H9 (cell line): Measurements from ENCODE around the gene SPSB3. TPM values are rescaled to one million over a fixed set of nuclear protein-coding genes. Genes with fewer than 3 reads are reported as not detected.

Source experiments
- DNase-seq: peaks from one replicate; pipeline ENCODE4 v3.0.0-alpha.2; 2017
- H2AFZ ChIP-seq: one replicate; pipeline ENCODE4 v1.6.1; 2013; ENCODE audit warnings: mild to moderate bottlenecking, low read length, control low read depth, moderate library complexity
- H2AK5ac ChIP-seq: 2 replicates; pipeline ENCODE4 v1.6.1; 2013; ENCODE audit warnings: low read length, control low read depth, mixed read lengths; ENCODE audit not compliant: insufficient read length
- H2BK120ac ChIP-seq: one replicate; pipeline ENCODE4 v1.6.1; 2013; ENCODE audit warnings: low read depth, mild to moderate bottlenecking, low read length, control low read depth, inconsistent platforms; ENCODE audit not compliant: poor library complexity, severe bottlenecking
- H2BK12ac ChIP-seq: 2 replicates; pipeline ENCODE4 v1.6.1; 2013; ENCODE audit warnings: low read length, control low read depth, mixed read lengths, low read depth; ENCODE audit not compliant: insufficient read length
- H2BK15ac ChIP-seq: 2 replicates; pipeline ENCODE4 v1.6.1; 2013; ENCODE audit warnings: low read depth, low read length, control low read depth
- H2BK20ac ChIP-seq: one replicate; pipeline ENCODE4 v1.6.1; 2013; ENCODE audit warnings: low read depth, mild to moderate bottlenecking, low read length, control low read depth, inconsistent platforms; ENCODE audit not compliant: poor library complexity, severe bottlenecking
- H2BK5ac ChIP-seq: 2 replicates; pipeline ENCODE4 v1.6.1; 2013; ENCODE audit warnings: low read length, control low read depth, mixed read lengths; ENCODE audit not compliant: insufficient read length
- H3K14ac ChIP-seq: 2 replicates; pipeline ENCODE4 v1.6.1; 2013; ENCODE audit warnings: low read length, control low read depth; ENCODE audit not compliant: insufficient read depth
- H3K18ac ChIP-seq: 2 replicates; pipeline ENCODE4 v1.6.1; 2013; ENCODE audit warnings: low read depth, mild to moderate bottlenecking, mixed read lengths, low read length, control low read depth; ENCODE audit not compliant: insufficient read length
- H3K23ac ChIP-seq: 2 replicates; pipeline ENCODE4 v1.6.1; 2013; ENCODE audit warnings: low read length, control low read depth, mixed read lengths, low read depth; ENCODE audit not compliant: insufficient read length
- H3K23me2 ChIP-seq: 2 replicates; pipeline ENCODE4 v1.6.1; 2013; ENCODE audit warnings: low read depth, mild to moderate bottlenecking, mixed read lengths, low read length, control low read depth; ENCODE audit not compliant: insufficient read length, poor library complexity, severe bottlenecking
- H3K27ac ChIP-seq: 2 replicates; pipeline ENCODE4 v1.5.1; 2013; ENCODE audit warnings: low read length, control low read depth, mixed read lengths, low read depth; ENCODE audit not compliant: insufficient read length
- H3K27me3 ChIP-seq: 2 replicates; pipeline ENCODE4 v1.6.1; 2013; ENCODE audit warnings: low read length, control low read depth, inconsistent platforms; ENCODE audit not compliant: insufficient read depth
- H3K4ac ChIP-seq: 2 replicates; pipeline ENCODE4 v1.6.1; 2013; ENCODE audit warnings: low read depth, mild to moderate bottlenecking, control low read depth, inconsistent platforms, low read length, moderate library complexity
- H3K4me1 ChIP-seq: 2 replicates; pipeline ENCODE4 v1.6.1; 2013; ENCODE audit warnings: low read length, control low read depth, inconsistent platforms; ENCODE audit not compliant: insufficient read depth
- H3K4me2 ChIP-seq: 2 replicates; pipeline ENCODE4 v1.6.1; 2013; ENCODE audit warnings: low read length, control low read depth, mixed read lengths; ENCODE audit not compliant: insufficient read length, insufficient read depth
- H3K56ac ChIP-seq: 2 replicates; pipeline ENCODE4 v1.6.1; 2013; ENCODE audit warnings: low read depth, mild to moderate bottlenecking, mixed read lengths, low read length, control low read depth; ENCODE audit not compliant: insufficient read length
- H3K79me1 ChIP-seq: 2 replicates; pipeline ENCODE4 v1.6.1; 2013; ENCODE audit warnings: low read depth, mild to moderate bottlenecking, moderate library complexity, low read length, control low read depth, inconsistent platforms; ENCODE audit not compliant: insufficient read depth, poor library complexity, severe bottlenecking
- H3K79me2 ChIP-seq: 2 replicates; pipeline ENCODE4 v1.6.1; 2013; ENCODE audit warnings: low read length, control low read depth, inconsistent platforms; ENCODE audit not compliant: insufficient read depth
- H3K9ac ChIP-seq: 2 replicates; pipeline ENCODE4 v1.6.1; 2013; ENCODE audit warnings: low read length, control low read depth, mixed read lengths; ENCODE audit not compliant: insufficient read length; ENCODE audit errors: extremely low read depth
- H3K9me3 ChIP-seq: one replicate; pipeline ENCODE4 v1.6.1; 2013; ENCODE audit warnings: low read depth, low read length, inconsistent platforms; ENCODE audit not compliant: control insufficient read depth
- H3T11ph ChIP-seq: one replicate; pipeline ENCODE4 v1.6.1; 2013; ENCODE audit warnings: mild to moderate bottlenecking, low read length, control low read depth, inconsistent platforms
- H4K20me1 ChIP-seq: one replicate; pipeline ENCODE4 v1.6.1; 2013; ENCODE audit not compliant: control insufficient read depth, insufficient read length, insufficient read depth
- H4K5ac ChIP-seq: 2 replicates; pipeline ENCODE4 v1.6.1; 2013; ENCODE audit warnings: low read depth, mild to moderate bottlenecking, mixed read lengths, low read length, control low read depth; ENCODE audit not compliant: insufficient read length
- H4K8ac ChIP-seq: replicated peaks from 2 replicates; pipeline ENCODE4 v1.6.1; 2013; ENCODE audit warnings: low read length, control low read depth, mixed read lengths, low read depth; ENCODE audit not compliant: insufficient read length
- H4K91ac ChIP-seq: 2 replicates; pipeline ENCODE4 v1.6.1; 2013; ENCODE audit warnings: low read depth, mild to moderate bottlenecking, moderate library complexity, mixed read lengths, low read length, control low read depth; ENCODE audit not compliant: insufficient read length
- H3K27ac Mint-ChIP-seq, 3 experiments: 2 replicates in 2 of 3; 3 replicates in 1 of 3; pipeline ENCODE4 v1.8.0; 2020 to 2021; ENCODE audit warnings: mixed read lengths in 3 of 3, mild to moderate bottlenecking in 1 of 3, moderate library complexity in 1 of 3
- H3K27me3 Mint-ChIP-seq: 2 replicates; pipeline ENCODE4 v1.8.0; 2021; ENCODE audit warnings: low read depth, mild to moderate bottlenecking, moderate library complexity, mixed read lengths
- H3K36me3 Mint-ChIP-seq, 3 experiments: 2 replicates in 2 of 3; 3 replicates in 1 of 3; pipeline ENCODE4 v1.8.0; 2020 to 2021; ENCODE audit warnings: low read depth in 3 of 3, mixed read lengths in 3 of 3; ENCODE audit not compliant: insufficient read depth in 1 of 3
- H3K4me1 Mint-ChIP-seq, 2 experiments: 2 replicates each; pipeline ENCODE4 v1.8.0; 2020; ENCODE audit warnings: mixed read lengths in 2 of 2
- H3K4me3 Mint-ChIP-seq, 2 experiments: 2 replicates in 1 of 2; 3 replicates in 1 of 2; pipeline ENCODE4 v1.8.0; 2020 to 2021; ENCODE audit warnings: mild to moderate bottlenecking in 2 of 2, mixed read lengths in 2 of 2, moderate library complexity in 1 of 2
- H3K9me3 Mint-ChIP-seq, 2 experiments: 2 replicates in 1 of 2; 3 replicates in 1 of 2; pipeline ENCODE4 v1.8.0; 2020; ENCODE audit warnings: mild to moderate bottlenecking in 2 of 2, mixed read lengths in 2 of 2, moderate library complexity in 1 of 2
- CTCF ChIP-seq: fragments of 200-600 bp; sonication (generic); conservative IDR thresholded peaks from 3 replicates; pipeline ENCODE4 v1.8.0; 2021; ENCODE audit warnings: antibody characterized with exemption, mild to moderate bottlenecking
- WGBS: extraction: QIAGEN DNeasy Blood & Tissue Kit; methylation state at CpG from one replicate; pipeline ENCODE4 v1.1.7; 2013; ENCODE audit warnings: missing lambda C conversion rate, low lambda C conversion rate, mixed read lengths; ENCODE audit not compliant: insufficient read length; ENCODE audit errors: extremely low coverage; 5-methylcytosine and 5-hydroxymethylcytosine counted together
- total RNA-seq: library from RNA; stranded (reverse); gene quantifications from 2 replicates; pipeline ENCODE4 v1.2.1, GENCODE V29; 2021

SPSB3 gene
- total RNA-seq, 1 experiment from 2014 or later: 19.9 TPM

GRCh38 chr16:1741553-1742165, 40.7 kb downstream of the SPSB3 start:
- no CpG with 5 or more reads among the region's 19 CpGs for WGBS
- TF ChIP-seq CTCF: no peak

More at GRCh38 chr16:1741553-1742165, 40.7 kb downstream of the SPSB3 start:
- Histone ChIP-seq H3K9me3 (peaks cover 15% of the 10 kb centered on the region), H3K79me1 (no peaks in the 10 kb centered on the region), H3K79me2 (no peaks in the 10 kb centered on the region), H3K23me2 (no peaks in the 10 kb centered on the region), H3K4me1 (no peaks in the 10 kb centered on the region), H3K9ac (no peak overlapping the region), H2BK120ac (no peak overlapping the region), H3K23ac (no peak overlapping the region), H3K18ac (no peak overlapping the region), H3K4ac (no peak overlapping the region), H3K56ac (no peak overlapping the region), H4K8ac (no peak overlapping the region), H2BK12ac (no peak overlapping the region), H3K27me3 (no peaks in the 10 kb centered on the region), H4K5ac (no peak overlapping the region), H3T11ph (no peak overlapping the region), H2AFZ (no peak overlapping the region), H2BK5ac (no peak overlapping the region), H4K20me1 (peaks cover 3% of the 10 kb centered on the region), H3K14ac (no peak overlapping the region), H2BK20ac (no peak overlapping the region), H2BK15ac (no peak overlapping the region), H3K27ac (no peak overlapping the region), H4K91ac (no peak overlapping the region), H3K4me2 (no peak overlapping the region), H2AK5ac (no peak overlapping the region)
- Mint-ChIP-seq H3K9me3 (no peaks in the 10 kb centered on the region), H3K36me3 (peaks cover 0 to 3% (median 0%) of the 10 kb centered on the region in 3 experiments; a peak in 3 of 7 replicates), H3K27me3 (no peaks in the 10 kb centered on the region; the same call in 1 of the 2 replicates), H3K4me1 (no peaks in the 10 kb centered on the region), H3K27ac (no peak overlapping the region), H3K4me3 (no peak overlapping the region)
- no peak for DNase-seq
